Neutrophil (primary cell): ENCODE measurements around the gene AMIGO1.
A peak's percentile ranks its signal among the peaks of the same experiment; 100 is the strongest.

ENCODE experiments used
- H3K27ac ChIP-seq: fragments of 200-600 bp; sonication (generic); 2 replicates; pipeline ENCODE4 v1.5.1; 2016; ENCODE audit warnings: mild to moderate bottlenecking, moderate library complexity
- H3K27me3 ChIP-seq: fragments of 200-600 bp; sonication (generic); 2 replicates; pipeline ENCODE4 v1.6.0; 2016; ENCODE audit warnings: mild to moderate bottlenecking
- H3K36me3 ChIP-seq: fragments of 200-600 bp; sonication (generic); 2 replicates; pipeline ENCODE4 v1.5.1; 2017
- H3K4me1 ChIP-seq, 2 experiments: fragments of 200-600 bp in 1 of 2; sonication (generic) in 1 of 2; 1 replicate in 1 of 2; 2 replicates in 1 of 2; pipeline versions ENCODE4 v1.5.1 to v1.6.1; 2013 to 2016; ENCODE audit warnings: low read depth in 1 of 2, low read length in 1 of 2, mild to moderate bottlenecking in 1 of 2, moderate library complexity in 1 of 2; ENCODE audit not compliant: control insufficient read depth in 1 of 2, insufficient read depth in 1 of 2
- H3K4me3 ChIP-seq, 2 experiments: fragments of 200-600 bp in 1 of 2; sonication (generic) in 1 of 2; 1 replicate in 1 of 2; 2 replicates in 1 of 2; pipeline ENCODE4 v1.5.1; 2013 to 2016; ENCODE audit warnings: low read depth in 1 of 2, low read length in 1 of 2, mild to moderate bottlenecking in 1 of 2, moderate library complexity in 1 of 2
- H3K9me3 ChIP-seq: fragments of 200-600 bp; sonication (generic); 2 replicates; pipeline ENCODE4 v1.5.1; 2016
- TF ChIP-seq, protein P1 (sequence below): fragments of 200-600 bp; sonication (generic); IDR thresholded peaks from 2 replicates; pipeline ENCODE4 v1.5.1; 2016; ENCODE audit warnings: antibody characterized with exemption

Gene AMIGO1

DNA sequence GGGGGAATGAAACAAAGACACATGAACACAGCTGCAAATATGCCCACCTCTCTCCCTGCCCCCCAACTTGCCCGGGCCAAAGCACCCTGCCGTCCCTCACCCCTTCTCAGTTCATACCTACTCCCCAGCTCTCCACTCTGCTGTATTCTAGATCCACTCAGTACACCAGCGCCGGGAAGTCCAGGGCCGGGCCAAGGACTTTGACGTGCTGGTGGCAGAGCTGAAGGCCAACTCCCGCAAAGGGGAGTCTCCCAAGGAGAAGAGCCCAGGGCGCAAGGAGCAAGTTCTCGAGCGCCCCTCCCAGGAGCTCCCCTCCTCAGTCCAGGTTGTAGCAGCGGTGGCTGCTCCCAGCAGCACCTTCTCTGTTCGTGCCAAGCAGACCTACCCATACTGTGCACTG lies 20.8 kb downstream of the AMIGO1 start:
- Histone ChIP-seq H3K27ac (no peak overlapping the region), H3K27me3 (no peaks in the 10 kb centered on the region), H3K9me3 (no peaks in the 10 kb centered on the region), H3K4me3 (no peak overlapping the region), H3K36me3 (no peaks in the 10 kb centered on the region), H3K4me1 (peaks cover 10 to 13% of the 10 kb centered on the region in 2 experiments)
- TF ChIP-seq, protein P1, sequence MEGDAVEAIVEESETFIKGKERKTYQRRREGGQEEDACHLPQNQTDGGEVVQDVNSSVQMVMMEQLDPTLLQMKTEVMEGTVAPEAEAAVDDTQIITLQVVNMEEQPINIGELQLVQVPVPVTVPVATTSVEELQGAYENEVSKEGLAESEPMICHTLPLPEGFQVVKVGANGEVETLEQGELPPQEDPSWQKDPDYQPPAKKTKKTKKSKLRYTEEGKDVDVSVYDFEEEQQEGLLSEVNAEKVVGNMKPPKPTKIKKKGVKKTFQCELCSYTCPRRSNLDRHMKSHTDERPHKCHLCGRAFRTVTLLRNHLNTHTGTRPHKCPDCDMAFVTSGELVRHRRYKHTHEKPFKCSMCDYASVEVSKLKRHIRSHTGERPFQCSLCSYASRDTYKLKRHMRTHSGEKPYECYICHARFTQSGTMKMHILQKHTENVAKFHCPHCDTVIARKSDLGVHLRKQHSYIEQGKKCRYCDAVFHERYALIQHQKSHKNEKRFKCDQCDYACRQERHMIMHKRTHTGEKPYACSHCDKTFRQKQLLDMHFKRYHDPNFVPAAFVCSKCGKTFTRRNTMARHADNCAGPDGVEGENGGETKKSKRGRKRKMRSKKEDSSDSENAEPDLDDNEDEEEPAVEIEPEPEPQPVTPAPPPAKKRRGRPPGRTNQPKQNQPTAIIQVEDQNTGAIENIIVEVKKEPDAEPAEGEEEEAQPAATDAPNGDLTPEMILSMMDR = no peak

DNA sequence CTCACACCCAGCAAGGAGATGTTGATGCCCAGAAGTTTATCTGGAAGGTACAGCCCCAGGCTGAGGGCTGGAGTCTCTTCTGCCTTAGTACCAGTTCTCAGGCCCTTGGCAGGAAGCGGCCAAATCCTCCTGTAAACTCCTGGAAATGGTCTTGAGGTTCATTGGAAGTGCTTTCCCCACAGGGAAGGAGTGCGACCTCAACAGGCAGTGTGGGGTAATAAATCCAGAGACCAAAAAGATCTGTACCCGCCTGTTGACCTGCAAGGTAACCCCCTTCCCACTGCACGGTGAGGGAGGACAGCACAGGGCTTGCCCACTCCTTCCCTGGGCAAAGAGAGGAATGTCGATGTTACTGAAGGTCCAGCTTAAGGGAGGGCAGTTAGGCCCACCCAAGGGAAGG lies 21.3 kb downstream of the AMIGO1 start:
- H3K36me3 ChIP-seq = no peaks in the 10 kb centered on the region
- no peak overlapping the region for H3K4me3 ChIP-seq
- no peaks in the 10 kb centered on the region for H3K9me3 ChIP-seq
- H3K27me3 ChIP-seq = peaks cover 3% of the 10 kb centered on the region
- H3K27ac ChIP-seq = no peak overlapping the region
- H3K4me1 ChIP-seq = peaks cover 11 to 12% of the 10 kb centered on the region in 2 experiments
- TF ChIP-seq, protein P1 = no peak

DNA sequence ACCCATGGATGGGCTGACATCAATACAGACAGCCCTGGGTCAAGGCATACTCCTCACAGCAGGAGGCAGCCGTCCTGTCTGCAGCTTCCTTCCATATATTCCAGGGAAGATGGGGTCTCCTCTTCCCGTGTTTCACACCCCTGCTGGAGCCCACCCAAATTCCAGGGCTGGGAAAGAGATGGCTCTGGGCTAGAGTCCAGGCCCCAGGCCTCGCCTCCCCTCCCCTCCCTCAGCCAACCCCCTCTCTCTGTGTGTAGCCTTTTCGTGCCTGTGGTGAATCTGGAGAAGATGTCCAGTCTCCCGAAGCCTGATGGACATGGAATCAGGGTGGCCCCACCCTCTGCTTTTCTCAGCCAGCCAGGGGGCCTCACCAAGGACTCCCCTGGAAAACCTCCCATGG lies 22.3 kb downstream of the AMIGO1 start:
- Histone ChIP-seq H3K27ac (no peak overlapping the region), H3K36me3 (no peaks in the 10 kb centered on the region), H3K27me3 (peaks cover 12% of the 10 kb centered on the region), H3K9me3 (no peaks in the 10 kb centered on the region), H3K4me1 (peaks cover 15 to 17% of the 10 kb centered on the region in 2 experiments), H3K4me3 (no peak overlapping the region)
- TF ChIP-seq, protein P1 = no peak

DNA sequence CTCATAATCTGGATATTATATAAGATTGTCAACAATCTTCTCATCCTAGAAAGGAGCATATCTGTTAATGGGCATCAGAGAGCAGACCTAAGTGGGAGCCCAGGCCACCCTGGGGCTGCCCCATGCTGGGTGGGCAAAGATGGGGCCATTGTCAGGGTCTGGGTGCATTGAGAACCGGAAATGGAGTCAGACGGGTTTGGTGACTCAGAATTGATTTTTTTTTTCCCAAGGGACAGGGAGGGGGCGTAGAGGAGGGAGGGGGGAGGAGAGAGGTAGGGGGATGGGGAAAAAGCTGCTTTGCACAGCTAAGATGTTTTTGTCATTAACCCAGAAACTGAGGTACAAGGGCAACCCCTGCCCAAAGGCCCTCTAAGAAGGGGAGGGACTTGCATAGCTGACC lies 24.5 kb downstream of the AMIGO1 start:
- Histone ChIP-seq H3K4me3 (no peak overlapping the region), H3K27me3 (peaks cover 35% of the 10 kb centered on the region), H3K9me3 (no peaks in the 10 kb centered on the region), H3K36me3 (no peaks in the 10 kb centered on the region), H3K27ac (no peak overlapping the region), H3K4me1 (peaks cover 15 to 17% of the 10 kb centered on the region in 2 experiments)
- TF ChIP-seq, protein P1 = no peak

DNA sequence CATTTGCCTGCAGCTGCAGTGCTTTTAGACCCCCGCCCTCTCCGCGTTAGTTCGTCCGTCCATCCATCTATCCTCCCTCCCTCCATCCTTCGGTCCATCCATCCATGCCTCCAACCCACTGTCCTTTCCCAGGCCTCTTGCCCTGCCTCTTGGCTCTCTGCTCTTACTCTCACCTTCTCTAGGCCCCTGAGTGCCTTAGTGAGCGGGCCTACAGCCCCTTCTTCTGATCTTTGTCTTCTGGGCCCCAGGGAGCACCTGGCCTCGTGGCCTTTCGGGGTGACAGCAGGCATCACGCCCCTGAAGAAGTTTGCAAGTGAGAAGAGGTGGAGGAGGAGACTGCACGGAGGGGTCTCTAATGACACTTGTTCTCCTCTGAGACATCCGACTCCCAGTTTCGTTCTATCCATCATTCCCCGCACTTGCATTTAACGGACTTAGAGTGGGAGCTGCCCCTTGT lies 25.0 kb downstream of the AMIGO1 start:
- Histone ChIP-seq H3K27me3 (peaks cover 39% of the 10 kb centered on the region), H3K27ac (peak overlapping the region; percentile 82), H3K4me1 (peaks cover 15 to 17% of the 10 kb centered on the region in 2 experiments), H3K9me3 (no peaks in the 10 kb centered on the region), H3K36me3 (no peaks in the 10 kb centered on the region), H3K4me3 (peak overlapping the region; percentile 73 to 76)
- TF ChIP-seq, protein P1 = no peak
